GM19351 (cell line): ENCODE measurements around the gene LNPK.
"Not testable (repeated sequence)": the region's sequence is repeated elsewhere in the genome, so short reads cannot be mapped to it uniquely, and the experiment has no call there.

Experiments used
- ATAC-seq: cut with Tn5 transposase; IDR thresholded peaks from one replicate; pipeline ENCODE4 v1.9.1; 2021; ENCODE audit warnings: mild to moderate bottlenecking, moderate library complexity; ENCODE audit not compliant: unreplicated experiment

The LNPK gene

DNA sequence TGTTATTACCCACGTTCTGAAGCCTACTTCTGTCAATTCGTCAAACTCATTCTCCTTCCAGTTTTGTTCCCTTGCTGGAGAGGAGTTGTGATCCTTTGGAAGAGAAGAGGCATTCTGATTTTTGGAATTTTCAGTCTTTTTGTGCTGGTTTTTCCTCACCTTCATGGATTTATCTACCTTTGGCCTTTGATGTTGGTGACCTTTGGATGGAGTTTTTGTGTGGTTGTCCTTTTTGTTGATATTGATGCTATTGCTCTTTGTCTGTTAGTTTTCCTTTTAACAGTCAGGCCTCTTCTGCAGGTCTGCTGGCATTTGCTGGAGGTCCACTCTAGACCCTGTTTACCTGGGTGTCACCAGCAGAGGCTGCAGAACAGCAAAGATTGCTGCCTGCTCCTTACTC, 88.8 kb downstream of the LNPK start:
- not testable (repeated sequence) for ATAC-seq

- no peak for ATAC-seq
Measured at GRCh38 chr2:175904035-175904434, 98.0 kb downstream of the LNPK start.

DNA sequence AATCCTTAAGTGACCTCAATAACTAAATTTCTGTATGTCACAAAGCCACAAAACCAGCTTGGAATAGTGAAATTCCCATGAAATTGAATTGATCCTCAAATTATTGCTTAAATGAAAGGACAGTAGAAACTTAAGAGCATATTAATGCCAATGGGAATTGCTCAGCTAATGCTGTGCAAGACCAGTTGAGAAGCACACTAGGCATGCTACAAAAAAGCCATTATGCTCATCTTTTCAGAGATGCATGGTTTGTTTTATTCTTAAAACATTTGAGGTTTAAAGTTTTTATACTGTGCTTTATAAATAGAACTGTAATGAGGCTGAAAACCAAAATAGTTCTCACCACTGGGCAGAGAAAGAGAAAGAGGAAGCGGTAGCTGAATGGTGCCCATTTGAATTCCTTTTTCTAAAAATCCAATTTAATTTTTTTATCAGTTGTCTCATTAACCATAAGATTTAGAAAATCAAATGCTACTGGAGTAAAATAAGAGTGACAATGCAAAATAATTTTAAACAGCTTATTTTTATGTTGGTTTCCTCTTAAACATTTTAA, 98.6 kb downstream of the LNPK start:
- ATAC-seq: no peak

GRCh38 chr2:175895957-175896356, 106.1 kb downstream of the LNPK start:
- not testable (repeated sequence) for ATAC-seq

- ATAC-seq: no peak
Measured at GRCh38 chr2:175892046-175892445, 110.0 kb downstream of the LNPK start.

DNA sequence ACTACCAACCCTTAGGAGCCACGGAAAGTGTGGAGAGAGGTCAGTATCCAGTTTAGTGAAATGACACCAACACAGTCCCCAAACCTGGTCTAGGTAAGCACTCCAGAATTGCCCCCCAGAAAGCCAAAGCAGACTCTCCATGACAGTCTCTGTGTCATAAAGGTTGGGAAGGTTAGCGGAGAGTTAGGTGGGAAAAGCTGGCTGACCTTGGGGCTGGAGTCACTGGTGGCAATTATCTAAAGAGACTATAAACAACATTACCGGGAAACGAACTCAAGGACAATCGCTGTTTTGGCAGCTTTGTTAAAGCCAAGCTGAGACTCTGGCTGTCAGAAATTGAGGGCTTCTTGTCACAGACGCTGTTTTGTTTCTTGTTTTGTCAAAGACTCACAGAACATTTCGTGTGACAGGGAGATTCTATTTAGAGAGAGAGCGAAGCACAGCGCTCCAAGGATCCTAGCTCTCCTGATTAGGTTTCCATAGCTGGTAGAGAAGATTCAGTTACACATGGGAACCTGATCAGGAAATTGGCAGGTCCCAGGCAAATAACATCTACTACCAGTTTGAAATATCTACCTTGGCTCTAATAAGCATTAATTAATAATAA, 111.3 kb downstream of the LNPK start:
- no peak for ATAC-seq

DNA sequence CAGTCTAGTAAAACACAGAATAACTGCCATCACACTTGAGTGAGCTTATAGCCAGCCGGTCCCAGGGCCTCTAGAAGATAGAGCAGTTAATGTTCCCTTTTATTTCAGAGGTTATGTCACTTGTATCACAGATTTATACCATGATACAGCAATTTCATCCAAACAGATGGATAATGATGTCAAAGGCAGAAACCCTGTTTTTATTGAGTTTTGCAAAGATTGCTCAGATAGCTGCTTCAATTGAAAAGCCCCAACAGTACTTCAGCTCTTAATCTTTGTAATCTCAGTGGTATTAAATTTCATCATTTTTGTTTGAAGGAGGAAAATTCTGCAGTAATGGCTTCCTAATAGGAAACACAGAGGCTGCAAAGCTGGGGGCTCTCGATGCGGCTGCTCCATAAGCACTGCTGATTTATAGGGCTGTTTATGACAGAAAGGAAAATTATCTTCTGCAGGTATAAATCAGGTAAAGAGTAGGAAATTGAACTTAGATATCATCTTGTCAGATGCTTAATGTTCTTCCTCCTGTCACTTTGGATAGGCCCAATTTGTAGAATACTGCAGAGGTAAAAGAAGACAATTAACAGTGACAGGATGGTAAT, 112.3 kb downstream of the LNPK start:
- no peak for ATAC-seq

- no peak for ATAC-seq
Measured at GRCh38 chr2:175887776-175888175, 114.3 kb downstream of the LNPK start.

GRCh38 chr2:175884697-175885393, 117.2 kb downstream of the LNPK start:
- no peak for ATAC-seq

- no peak for ATAC-seq
Measured at GRCh38 chr2:175883586-175884194, 118.4 kb downstream of the LNPK start.

GRCh38 chr2:175879679-175880078, 122.4 kb downstream of the LNPK start:
- no peak for ATAC-seq

DNA sequence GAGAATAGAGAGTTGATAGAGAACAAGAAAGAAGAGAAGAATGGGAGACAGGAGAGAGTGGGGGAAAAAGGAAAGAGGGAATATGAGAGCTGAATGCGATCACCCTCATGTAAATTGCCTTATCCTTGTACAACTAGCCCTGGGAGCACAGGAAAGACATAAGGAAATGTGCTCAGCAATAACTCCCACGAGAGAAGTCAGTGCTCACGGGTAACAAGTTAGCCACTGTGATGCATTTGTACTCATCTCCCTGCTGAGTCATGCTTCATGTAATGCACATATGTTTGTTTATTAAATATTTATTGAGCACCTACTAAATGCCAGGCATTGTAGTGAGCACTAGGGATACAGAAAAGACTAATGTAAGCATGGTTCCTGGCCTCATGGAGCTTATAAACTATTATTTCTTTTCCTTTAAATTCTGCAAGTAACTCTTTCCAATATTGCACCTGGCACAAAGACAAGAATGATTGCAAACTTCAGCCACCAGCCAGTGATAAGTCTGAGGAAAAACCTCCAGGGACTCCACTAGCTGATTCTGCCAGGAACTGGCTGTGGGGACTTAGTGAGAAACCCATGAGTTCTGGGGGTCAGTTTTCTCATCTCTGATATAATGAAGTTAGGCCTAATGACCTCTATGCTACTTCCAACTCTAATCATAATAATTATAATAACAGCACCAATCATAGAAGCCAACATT, 124.1 kb downstream of the LNPK start:
- ATAC-seq: no peak

- ATAC-seq: no peak
Measured at GRCh38 chr2:175874291-175874690, 127.8 kb downstream of the LNPK start.
